Measurements from ENCODE around the gene AP4S1. TPM values are rescaled to one million over a fixed set of nuclear protein-coding genes. Genes with fewer than 3 reads are reported as not detected.
"Not testable (repeated sequence)": the region's sequence is repeated elsewhere in the genome, so short reads cannot be mapped to it uniquely, and the experiment has no call there.

Gene AP4S1
- total RNA-seq, 1 experiment from 2014 or later, result 15.8 TPM

- DNase-seq (ENCODE audit: low read depth), result not testable (repeated sequence)
These were observed 17.4 kb downstream of the AP4S1 start for GRCh38 chr14:31042893-31043292.

GRCh38 chr14:31043379-31043778, 17.9 kb downstream of the AP4S1 start:
- DNase-seq (ENCODE audit: low read depth), result no peak

GRCh38 chr14:31045501-31046080, 20.1 kb downstream of the AP4S1 start:
- DNase-seq (ENCODE audit: low read depth), result no peak

- no peak for DNase-seq (ENCODE audit: low read depth)
These were observed 22.1 kb downstream of the AP4S1 start for GRCh38 chr14:31047503-31047902.

GRCh38 chr14:31051023-31051422, 25.6 kb downstream of the AP4S1 start:
- no peak for DNase-seq (ENCODE audit: low read depth)

GRCh38 chr14:31051511-31051910, 26.1 kb downstream of the AP4S1 start:
- DNase-seq (ENCODE audit: low read depth), result no peak

GRCh38 chr14:31052905-31053586, 27.6 kb downstream of the AP4S1 start:
- DNase-seq (ENCODE audit: low read depth), result not testable (repeated sequence)

DNA sequence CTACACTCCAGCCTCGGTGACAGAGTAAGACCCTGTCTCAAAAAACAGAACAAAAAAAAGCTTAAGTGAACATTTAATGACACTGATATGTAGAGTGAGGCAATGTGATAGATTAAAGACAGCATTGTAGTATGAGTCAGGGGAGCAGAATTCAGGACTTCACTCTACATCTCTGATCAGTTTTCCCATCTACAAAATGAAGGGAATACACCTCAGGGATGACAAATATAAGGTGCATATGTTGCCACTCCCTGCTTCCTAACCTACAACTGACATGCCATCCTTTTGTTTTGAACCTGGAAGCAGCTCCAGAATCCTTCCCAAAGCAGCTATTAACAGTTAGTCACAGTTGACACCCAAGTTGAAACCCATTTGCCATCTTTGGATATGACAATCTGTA, 31.6 kb downstream of the AP4S1 start:
- DNase-seq (ENCODE audit: low read depth), result no peak

GRCh38 chr14:31057701-31058364, 32.4 kb downstream of the AP4S1 start:
- DNase-seq (ENCODE audit: low read depth), result no peak

DNA sequence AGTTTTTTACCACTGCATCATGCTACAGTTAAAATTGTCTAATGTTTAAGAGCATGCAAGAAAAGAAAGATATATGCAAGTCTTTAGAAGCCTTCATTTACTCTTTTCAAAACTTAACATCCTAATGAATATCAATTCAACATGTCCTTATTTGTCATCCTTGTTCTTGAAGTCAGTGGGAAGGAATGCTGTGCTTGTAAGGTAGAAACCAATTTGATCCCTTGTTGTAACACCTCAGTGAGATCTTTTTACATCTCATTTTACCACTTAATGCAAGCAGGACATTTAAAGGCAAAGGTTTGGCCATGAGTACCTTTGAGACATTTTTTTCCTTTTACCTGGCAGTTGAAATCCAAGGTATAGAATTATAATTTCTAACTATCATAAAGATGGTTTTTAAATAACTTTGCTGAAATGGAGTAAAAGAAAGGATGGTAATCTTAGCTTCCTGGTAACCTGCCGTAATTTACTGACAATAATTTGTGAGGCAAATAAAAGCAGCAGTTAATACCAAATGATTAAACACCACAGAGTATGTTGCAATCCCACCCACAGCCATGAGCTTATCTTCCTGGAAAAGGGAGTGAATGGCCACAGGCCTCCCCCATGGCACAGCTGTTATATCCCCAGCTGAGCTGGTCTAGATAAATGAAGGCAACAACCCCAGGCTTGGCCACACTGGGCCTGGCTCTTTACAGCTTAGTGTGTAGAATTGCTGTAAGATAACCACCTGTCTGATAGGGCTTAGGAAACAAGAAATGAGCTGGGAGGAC, 33.9 kb downstream of the AP4S1 start:
- DNase-seq (ENCODE audit: low read depth), result peak; percentile 96

DNA sequence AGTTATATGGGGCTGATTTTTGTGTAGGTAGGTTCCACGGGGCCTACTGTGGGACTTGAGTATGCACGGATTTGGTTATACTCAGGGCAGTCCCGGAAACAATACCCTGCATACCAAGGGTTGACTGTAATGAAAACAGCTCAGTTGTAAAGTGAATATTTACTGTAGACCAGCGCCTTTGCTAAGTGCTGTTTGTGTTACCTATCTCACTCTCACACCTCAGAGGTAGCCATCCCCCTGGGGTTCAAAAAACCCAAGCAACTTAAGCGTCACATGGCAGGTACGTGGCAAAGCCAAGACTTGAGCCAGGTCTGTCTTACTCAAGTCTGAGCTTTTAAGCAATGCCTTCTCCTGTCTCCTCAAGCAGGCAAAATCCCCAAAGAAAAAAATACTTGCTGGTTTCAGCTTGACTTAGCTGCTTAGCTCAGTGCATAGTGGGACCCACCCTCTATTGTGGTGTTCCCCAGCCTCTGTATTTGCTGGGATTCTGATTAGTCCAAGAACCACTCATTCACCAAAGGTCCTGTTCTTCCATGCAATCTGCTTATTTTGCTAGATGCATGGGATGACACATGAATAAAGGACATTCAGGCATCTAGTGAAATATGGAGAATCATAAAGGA, 34.9 kb downstream of the AP4S1 start:
- no peak for DNase-seq (ENCODE audit: low read depth)

GRCh38 chr14:31062908-31063307, 37.5 kb downstream of the AP4S1 start:
- DNase-seq (ENCODE audit: low read depth), result not testable (repeated sequence)

GRCh38 chr14:31068235-31068634, 42.8 kb downstream of the AP4S1 start:
- DNase-seq (ENCODE audit: low read depth), result no peak

DNA sequence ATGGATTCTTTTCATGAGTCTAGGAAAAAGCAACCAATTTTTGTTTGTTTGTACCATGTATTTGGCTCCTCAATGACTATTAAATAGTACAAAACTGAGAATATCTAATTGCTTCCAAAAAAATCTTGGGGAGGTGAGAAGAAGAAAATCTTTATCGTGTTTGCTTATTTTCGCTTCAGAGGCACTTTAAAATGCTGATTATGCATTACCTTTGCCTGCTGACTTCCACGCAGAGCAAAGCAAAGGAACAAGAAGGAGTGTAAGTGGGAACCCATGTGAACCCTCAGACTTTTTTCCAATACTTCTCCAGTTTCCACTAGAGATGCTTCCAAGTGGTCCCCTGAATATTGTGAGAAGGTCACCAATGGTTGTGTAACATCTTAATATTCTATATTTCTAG, 43.9 kb downstream of the AP4S1 start:
- no peak for DNase-seq (ENCODE audit: low read depth)

GRCh38 chr14:31070431-31070830, 45.0 kb downstream of the AP4S1 start:
- DNase-seq (ENCODE audit: low read depth), result peak; percentile 91

DNA sequence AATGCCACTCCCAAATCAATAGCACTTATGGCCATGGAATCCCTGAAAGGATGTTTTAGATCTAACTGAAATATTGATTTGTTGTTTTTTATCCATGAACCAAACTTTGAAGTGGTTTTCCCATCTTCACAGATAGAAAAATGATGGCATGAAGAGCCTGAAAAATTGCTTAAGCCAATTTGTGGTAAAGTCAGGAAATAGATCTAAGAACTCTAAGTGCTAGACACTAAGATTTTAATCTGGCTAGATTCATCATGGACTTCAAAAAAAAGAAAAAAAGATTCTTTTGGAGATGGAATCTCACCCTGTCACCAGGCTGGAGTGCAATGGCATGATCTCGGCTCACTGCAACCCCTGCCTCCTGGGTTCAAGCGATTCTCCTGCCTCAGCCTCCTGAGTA, 45.7 kb downstream of the AP4S1 start:
- no peak for DNase-seq (ENCODE audit: low read depth)

DNA sequence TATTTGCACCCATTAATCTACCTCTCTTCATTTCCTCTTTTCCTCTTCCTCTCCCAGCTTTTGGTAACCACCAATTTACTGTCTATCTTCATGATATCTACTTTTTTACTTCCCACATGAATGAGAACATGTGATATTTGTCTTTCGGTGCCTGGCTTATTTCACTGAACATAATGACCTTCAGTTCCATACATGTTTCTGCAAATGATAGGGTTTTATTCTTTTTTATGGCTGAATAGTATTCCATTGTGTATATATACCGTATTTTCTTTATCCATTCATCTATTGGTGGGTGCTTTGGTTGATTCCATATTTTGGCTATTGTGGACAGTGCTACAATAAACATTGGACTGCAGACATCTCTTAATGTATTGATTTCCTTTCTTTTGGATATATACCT, 49.7 kb downstream of the AP4S1 start:
- DNase-seq (ENCODE audit: low read depth), result no peak

GRCh38 chr14:31078766-31079165, 53.3 kb downstream of the AP4S1 start:
- no peak for DNase-seq (ENCODE audit: low read depth)

DNA sequence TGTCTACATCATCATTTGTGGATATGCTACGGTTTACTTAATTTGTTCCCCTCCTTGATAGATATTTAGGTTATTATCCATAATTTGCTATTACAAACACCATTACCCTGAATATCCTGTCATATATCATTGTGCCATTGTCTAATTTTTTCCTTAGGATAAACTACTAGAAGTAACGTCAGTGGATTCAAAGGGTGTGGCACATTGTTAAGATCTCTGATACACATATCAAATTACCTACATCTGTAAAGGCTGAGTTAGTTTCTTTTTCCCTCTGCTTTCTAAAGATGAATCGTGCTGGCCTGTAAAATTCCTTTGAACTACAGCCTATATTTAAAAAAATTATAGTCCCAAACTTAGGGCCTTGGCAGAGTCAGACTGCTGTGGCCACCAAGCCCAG, 54.6 kb downstream of the AP4S1 start:
- DNase-seq (ENCODE audit: low read depth), result peak; percentile 19

DNA sequence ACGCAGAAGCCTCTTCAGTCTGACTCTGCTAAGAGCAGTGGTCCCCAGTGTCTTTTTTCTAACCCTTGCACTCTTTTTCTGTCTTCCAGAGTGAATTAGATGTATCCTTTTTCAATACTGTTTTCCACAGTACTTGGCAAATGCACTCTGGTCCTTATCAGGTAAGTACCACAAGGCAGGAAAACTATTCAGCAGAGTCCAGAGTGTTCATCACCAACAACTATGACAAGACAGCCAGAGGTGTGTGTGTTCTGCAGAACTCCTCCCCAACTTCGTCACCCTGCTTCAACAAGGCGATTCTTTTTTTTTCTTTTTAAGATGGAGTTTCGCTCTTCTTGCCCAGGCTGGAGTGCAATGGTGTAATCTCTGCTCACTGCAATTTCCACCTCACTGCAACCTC, 55.0 kb downstream of the AP4S1 start:
- DNase-seq (ENCODE audit: low read depth), result no peak

GRCh38 chr14:31083781-31084180, 58.3 kb downstream of the AP4S1 start:
- no peak for DNase-seq (ENCODE audit: low read depth)

DNA sequence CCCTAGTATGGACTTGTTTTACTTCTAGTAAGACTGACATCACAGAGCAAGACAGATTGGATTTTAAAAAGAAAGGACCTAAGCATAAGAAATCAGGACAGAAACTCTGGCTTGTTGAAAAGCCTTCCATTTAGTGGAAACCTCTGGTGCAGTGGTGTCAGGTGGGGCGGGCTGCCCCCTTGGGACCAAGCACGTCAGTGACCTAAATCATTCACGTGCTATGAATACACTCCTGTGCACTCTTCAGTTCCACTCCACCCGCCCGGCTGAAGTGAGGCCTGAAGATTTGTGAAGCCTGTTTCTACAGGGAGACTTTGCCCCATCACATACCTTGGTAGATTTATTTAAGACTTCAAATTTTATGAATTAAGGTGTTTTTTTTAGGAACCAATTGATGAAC, 58.9 kb downstream of the AP4S1 start:
- DNase-seq (ENCODE audit: low read depth), result no peak

Data from LHCN-M2 (cell line).